SK-N-SH (cell line): Measurements from ENCODE around the gene AP2A2. TPM values are rescaled to one million over a fixed set of nuclear protein-coding genes. Genes with fewer than 3 reads are reported as not detected.

ENCODE experiments used
- CTCF ChIA-PET: fragments of 300-600, 350-600 bp; formaldehyde crosslinking; extraction: SDS; loops from one replicate; lab custom pipeline; 2021; lab: Yijun Ruan, JAX
- POLR2A ChIA-PET: fragments of 350-600 bp; sonication (Branson Sonifier 250); formaldehyde crosslinking; extraction: SDS; loops from one replicate; lab custom pipeline; 2020; ENCODE audit warnings: antibody characterized with exemption, inconsistent platforms; lab: Yijun Ruan, JAX
- DNase-seq: peaks from one replicate; pipeline ENCODE4 v3.0.0; 2012
- H2AFZ ChIP-seq: fragments of 200-600 bp; sonication (generic); 2 replicates; pipeline ENCODE4 v1.8.1; 2016; ENCODE audit warnings: antibody characterized with exemption, mild to moderate bottlenecking, low read depth
- H3F3A ChIP-seq: fragments of 200-600 bp; sonication (generic); replicated peaks from 2 replicates; pipeline ENCODE3; 2016; ENCODE audit warnings: antibody characterized with exemption, mild to moderate bottlenecking; ENCODE audit not compliant: insufficient read depth
- H3K27ac ChIP-seq, 2 experiments: fragments of 200-500 bp in 1 of 2; fragments of 200-600 bp in 1 of 2; sonication (Bioruptor generic) in 1 of 2; sonication (generic), shearing (Covaris generic) in 1 of 2; 2 replicates each; pipeline versions ENCODE4 v1.5.1 to v1.6.1; 2014 to 2016; ENCODE audit warnings: low read depth in 2 of 2, inconsistent platforms in 1 of 2, low read length in 1 of 2, mild to moderate bottlenecking in 1 of 2, mixed read lengths in 1 of 2
- H3K27me3 ChIP-seq: fragments of 200-600 bp; sonication (generic), shearing (Covaris generic); 2 replicates; pipeline ENCODE4 v1.6.1; 2016; ENCODE audit warnings: mixed run types; ENCODE audit not compliant: insufficient read depth
- H3K36me3 ChIP-seq, 2 experiments: fragments of 200-500 bp in 1 of 2; fragments of 200-600 bp in 1 of 2; sonication (Bioruptor generic) in 1 of 2; sonication (generic) in 1 of 2; replicated peaks in 1 of 2; 2 replicates each; pipeline versions ENCODE3 to v1.5.1; 2014 to 2016; ENCODE audit warnings: low read length in 1 of 2, mild to moderate bottlenecking in 1 of 2; ENCODE audit not compliant: insufficient read depth in 2 of 2, control insufficient read depth in 1 of 2
- H3K4me1 ChIP-seq, 2 experiments: fragments of 200-500 bp in 1 of 2; fragments of 200-600 bp in 1 of 2; sonication (Bioruptor generic) in 1 of 2; sonication (generic), shearing (Covaris generic) in 1 of 2; 2 replicates each; pipeline versions ENCODE4 v1.5.1 to v1.6.1; 2014 to 2016; ENCODE audit warnings: low read depth in 1 of 2, low read length in 1 of 2, mixed run types in 1 of 2; ENCODE audit not compliant: insufficient read depth in 2 of 2, control insufficient read depth in 1 of 2
- H3K4me2 ChIP-seq: fragments of 200-600 bp; sonication (generic), shearing (Covaris generic); 2 replicates; pipeline ENCODE4 v1.6.1; 2017; ENCODE audit warnings: mixed run types
- H3K4me3 ChIP-seq, 2 experiments: fragments of 200-500 bp in 1 of 2; fragments of 200-600 bp in 1 of 2; sonication (Bioruptor generic) in 1 of 2; sonication (generic), shearing (Covaris generic) in 1 of 2; 2 replicates each; pipeline versions ENCODE4 v1.5.1 to v1.8.1; 2014 to 2016; ENCODE audit warnings: low read depth in 2 of 2, inconsistent platforms in 1 of 2, low read length in 1 of 2, mild to moderate bottlenecking in 1 of 2, mixed read lengths in 1 of 2, moderate library complexity in 1 of 2
- H3K79me2 ChIP-seq: fragments of 200-600 bp; sonication (generic); 2 replicates; pipeline ENCODE4 v1.8.1; 2017; ENCODE audit warnings: mild to moderate bottlenecking; ENCODE audit not compliant: insufficient read depth
- H3K9ac ChIP-seq: fragments of 200-600 bp; sonication (generic); 2 replicates; pipeline ENCODE4 v1.6.1; 2017; ENCODE audit warnings: mixed run types
- H3K9me2 ChIP-seq: fragments of 200-600 bp; sonication (generic); 2 replicates; pipeline ENCODE4 v1.6.1; 2017; ENCODE audit warnings: mixed run types
- H3K9me3 ChIP-seq: fragments of 200-600 bp; sonication (generic); 2 replicates; pipeline ENCODE4 v1.6.1; 2017; ENCODE audit warnings: mixed run types, mild to moderate bottlenecking, moderate library complexity
- H4K20me1 ChIP-seq: fragments of 200-600 bp; sonication (generic); 2 replicates; pipeline ENCODE4 v1.6.1; 2017; ENCODE audit warnings: mild to moderate bottlenecking, mixed run types; ENCODE audit not compliant: insufficient read depth
- EZH2phosphoT487 ChIP-seq: fragments of 200-600 bp; sonication (generic); IDR thresholded peaks from 2 replicates; pipeline ENCODE4 v1.6.1; 2017; ENCODE audit warnings: low read depth, mixed run types, mild to moderate bottlenecking, antibody characterized with exemption, moderate library complexity, borderline replicate concordance
- GABPA ChIP-seq: IDR thresholded peaks from 2 replicates; pipeline ENCODE4 v1.4.0; 2012; ENCODE audit warnings: low read depth, mild to moderate bottlenecking
- NFIC ChIP-seq: IDR thresholded peaks from 2 replicates; pipeline ENCODE4 v1.4.0; 2012; ENCODE audit warnings: borderline replicate concordance
- NRF1 ChIP-seq: IDR thresholded peaks from 2 replicates; pipeline ENCODE4 v1.6.1; 2012; ENCODE audit warnings: low read depth, mild to moderate bottlenecking, low read length
- RAD21 ChIP-seq: IDR thresholded peaks from 2 replicates; pipeline ENCODE4 v1.6.1; 2012; ENCODE audit warnings: mild to moderate bottlenecking, low read length
- RCOR1 ChIP-seq: fragments of 150-350 bp; IDR thresholded peaks from 2 replicates; pipeline ENCODE4 v1.6.1; 2017; ENCODE audit warnings: antibody characterized with exemption, low read length
- RFX5 ChIP-seq: IDR thresholded peaks from 2 replicates; pipeline ENCODE4 v1.6.1; 2012; ENCODE audit warnings: mild to moderate bottlenecking, improper control_type of control experiment, low read length
- RXRA ChIP-seq: IDR thresholded peaks from 2 replicates; pipeline ENCODE4 v1.4.0; 2012; ENCODE audit warnings: low read depth, mild to moderate bottlenecking, borderline replicate concordance
- WGBS: methylation state at CpG from one replicate; pipeline ENCODE4 v1.1.6; 2017; ENCODE audit warnings: low lambda C conversion rate; 5-methylcytosine and 5-hydroxymethylcytosine counted together
- polyA plus RNA-seq, 3 experiments: library from polyadenylated mRNA; depleted of rRNA; stranded (reverse); fragments of >200 nt; gene quantifications; 2 replicates each; pipeline ENCODE4 v1.2.3, GENCODE V29; 2012
- TF ChIP-seq, protein P1 (sequence below): IDR thresholded peaks from 2 replicates; pipeline ENCODE4 v1.4.0; 2012; ENCODE audit warnings: low read depth
- TF ChIP-seq, protein P2 (sequence below): fragments of 200-600 bp; sonication (generic); IDR thresholded peaks from 2 replicates; pipeline ENCODE4 v1.6.1; 2017; ENCODE audit warnings: antibody characterized with exemption, mild to moderate bottlenecking, moderate library complexity

The AP2A2 gene
- polyA plus RNA-seq, 1 of the 3 experiments (the other 2 are of a cell fraction): 42.7 TPM

DNA sequence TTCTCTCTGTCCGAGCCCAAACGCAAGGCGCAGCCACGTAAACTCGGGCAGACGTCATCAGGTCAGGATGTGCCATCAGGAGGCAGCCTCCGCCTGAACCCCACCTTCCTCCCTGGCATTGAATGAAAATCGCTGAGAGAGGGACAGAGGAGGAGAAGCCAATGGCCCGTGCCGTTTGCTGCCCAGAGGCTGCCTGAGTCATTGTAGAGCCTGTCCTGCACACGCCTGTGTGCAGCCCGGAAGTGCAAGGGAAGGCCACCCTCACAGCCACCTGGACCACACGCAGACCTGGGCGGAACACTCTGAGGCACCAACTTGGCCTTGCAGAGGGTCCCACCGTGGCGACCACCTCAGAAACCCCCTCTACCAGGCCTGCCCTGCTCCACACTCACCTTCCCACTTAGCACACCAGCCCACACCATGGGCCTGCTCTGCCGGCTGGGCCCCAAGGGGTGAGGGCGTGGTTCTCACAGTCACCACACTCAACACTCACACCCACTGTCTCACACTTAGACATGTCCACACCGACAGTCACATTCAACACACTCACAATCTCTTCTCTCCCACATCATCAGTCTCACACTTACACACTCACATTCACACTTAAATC, 24.1 kb upstream of the AP2A2 start:
- 88% methylated on average over 18 of the region's 19 CpGs for WGBS
- no peaks in the 10 kb centered on the region for H3K4me1 ChIP-seq
- peaks cover 5 to 59% of the 10 kb centered on the region in 2 experiments for H3K36me3 ChIP-seq
- no peaks in the 10 kb centered on the region for H3K9me3 ChIP-seq
- H3K79me2 ChIP-seq: peaks cover 6% of the 10 kb centered on the region; the same call in 1 of the 2 replicates
- no peak overlapping the region for H3K4me2 ChIP-seq
- H4K20me1 ChIP-seq: no peaks in the 10 kb centered on the region
- ChIA-PET CTCF (no interaction called here), POLR2A (no interaction called here)
- no peaks in the 10 kb centered on the region for H3K9me2 ChIP-seq
- no peaks in the 10 kb centered on the region for H3K27me3 ChIP-seq
- H3F3A ChIP-seq: no peaks in the 10 kb centered on the region
- H3K4me3 ChIP-seq: no peak overlapping the region
- TF ChIP-seq EZH2phosphoT487: no peak
- no peak overlapping the region for H3K27ac ChIP-seq
- no peak overlapping the region for H3K9ac ChIP-seq
- H2AFZ ChIP-seq: no peak overlapping the region
- no peak for DNase-seq

- H3F3A ChIP-seq: no peaks in the 10 kb centered on the region
- no peaks in the 10 kb centered on the region for H3K9me3 ChIP-seq
- no peaks in the 10 kb centered on the region for H3K27me3 ChIP-seq
- ChIA-PET CTCF (no interaction called here), POLR2A (no interaction called here)
- no peaks in the 10 kb centered on the region for H3K9me2 ChIP-seq
- H3K27ac ChIP-seq: no peak overlapping the region
- no peak for DNase-seq
- no peak overlapping the region for H2AFZ ChIP-seq
- 86% methylated on average over 3 of the region's 7 CpGs for WGBS
- H3K79me2 ChIP-seq: peaks cover 22% of the 10 kb centered on the region; the same call in 1 of the 2 replicates
- TF ChIP-seq RCOR1 (no peak), RXRA (no peak), GABPA (no peak), RAD21 (no peak), EZH2phosphoT487 (no peak), RFX5 (no peak), NFIC (no peak), NRF1 (no peak)
- TF ChIP-seq, protein P1, sequence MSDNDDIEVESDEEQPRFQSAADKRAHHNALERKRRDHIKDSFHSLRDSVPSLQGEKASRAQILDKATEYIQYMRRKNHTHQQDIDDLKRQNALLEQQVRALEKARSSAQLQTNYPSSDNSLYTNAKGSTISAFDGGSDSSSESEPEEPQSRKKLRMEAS: no peak
- TF ChIP-seq, protein P2, sequence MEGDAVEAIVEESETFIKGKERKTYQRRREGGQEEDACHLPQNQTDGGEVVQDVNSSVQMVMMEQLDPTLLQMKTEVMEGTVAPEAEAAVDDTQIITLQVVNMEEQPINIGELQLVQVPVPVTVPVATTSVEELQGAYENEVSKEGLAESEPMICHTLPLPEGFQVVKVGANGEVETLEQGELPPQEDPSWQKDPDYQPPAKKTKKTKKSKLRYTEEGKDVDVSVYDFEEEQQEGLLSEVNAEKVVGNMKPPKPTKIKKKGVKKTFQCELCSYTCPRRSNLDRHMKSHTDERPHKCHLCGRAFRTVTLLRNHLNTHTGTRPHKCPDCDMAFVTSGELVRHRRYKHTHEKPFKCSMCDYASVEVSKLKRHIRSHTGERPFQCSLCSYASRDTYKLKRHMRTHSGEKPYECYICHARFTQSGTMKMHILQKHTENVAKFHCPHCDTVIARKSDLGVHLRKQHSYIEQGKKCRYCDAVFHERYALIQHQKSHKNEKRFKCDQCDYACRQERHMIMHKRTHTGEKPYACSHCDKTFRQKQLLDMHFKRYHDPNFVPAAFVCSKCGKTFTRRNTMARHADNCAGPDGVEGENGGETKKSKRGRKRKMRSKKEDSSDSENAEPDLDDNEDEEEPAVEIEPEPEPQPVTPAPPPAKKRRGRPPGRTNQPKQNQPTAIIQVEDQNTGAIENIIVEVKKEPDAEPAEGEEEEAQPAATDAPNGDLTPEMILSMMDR: no peak
- no peak overlapping the region for H3K4me2 ChIP-seq
- H3K4me1 ChIP-seq: peaks cover 0 to 4% of the 10 kb centered on the region in 2 experiments; a peak in 1 of 4 replicates
- H4K20me1 ChIP-seq: 0 out of 2 replicates have a peak, but pooled peaks cover 3% of the 10 kb centered on the region
- H3K36me3 ChIP-seq: peaks cover 5 to 48% of the 10 kb centered on the region in 2 experiments
- H3K4me3 ChIP-seq: no peak overlapping the region
- H3K9ac ChIP-seq: no peak overlapping the region
Observed at GRCh38 chr11:904380-904779, 21.3 kb upstream of the AP2A2 start.
